ENCODE results near the gene RTN4R.

RTN4R gene

GRCh38 chr22:20240900-20241299, 27.2 kb downstream of the RTN4R start:
- Histone ChIP-seq H2AFZ (ENCODE audit: low read length) (no peak overlapping the region), H3K36me3 (ENCODE audit: insufficient read depth, low read length) (no peaks in the 10 kb centered on the region), H3K79me2 (ENCODE audit: insufficient read depth, low read length) (no peaks in the 10 kb centered on the region), H4K20me1 (ENCODE audit: insufficient read depth, low read length) (no peaks in the 10 kb centered on the region), H3K4me3 (ENCODE audit: low read depth, low read length, poor library complexity, severe bottlenecking) (no peak overlapping the region), H3K9me3 (ENCODE audit: low read length) (no peaks in the 10 kb centered on the region), H3F3A (ENCODE audit: insufficient read depth, low read length) (no peaks in the 10 kb centered on the region), H3K27me3 (ENCODE audit: insufficient read depth, low read length) (peaks cover 17% of the 10 kb centered on the region), H3K27ac (ENCODE audit: low read depth, low read length, poor library complexity, severe bottlenecking) (no peak overlapping the region), H3K9me2 (ENCODE audit: low read depth, low read length) (no peaks in the 10 kb centered on the region), H3K9ac (ENCODE audit: low read length) (no peak overlapping the region), H3K4me2 (ENCODE audit: low read length) (no peak overlapping the region), H3K4me1 (ENCODE audit: insufficient read depth, low read length, severe bottlenecking) (no peaks in the 10 kb centered on the region)
- TF ChIP-seq CTCF (IDR thresholded peaks at IDR 0.05; ENCODE audit: low read length) (no peak), EZH2 (IDR thresholded peaks at IDR 0.05; ENCODE audit: borderline replicate concordance, low read length) (no peak)

- Histone ChIP-seq H3K79me2 (ENCODE audit: insufficient read depth, low read length) (no peaks in the 10 kb centered on the region), H2AFZ (ENCODE audit: low read length) (no peak overlapping the region), H3K27me3 (ENCODE audit: insufficient read depth, low read length) (peaks cover 22% of the 10 kb centered on the region), H3K9me3 (ENCODE audit: low read length) (no peaks in the 10 kb centered on the region), H3K36me3 (ENCODE audit: insufficient read depth, low read length) (no peaks in the 10 kb centered on the region), H3K27ac (ENCODE audit: low read depth, low read length, poor library complexity, severe bottlenecking) (no peak overlapping the region), H3K4me3 (ENCODE audit: low read depth, low read length, poor library complexity, severe bottlenecking) (no peak overlapping the region), H3K9ac (ENCODE audit: low read length) (no peak overlapping the region), H3F3A (ENCODE audit: insufficient read depth, low read length) (no peaks in the 10 kb centered on the region), H3K4me2 (ENCODE audit: low read length) (no peak overlapping the region), H3K4me1 (ENCODE audit: insufficient read depth, low read length, severe bottlenecking) (no peaks in the 10 kb centered on the region), H3K9me2 (ENCODE audit: low read depth, low read length) (no peaks in the 10 kb centered on the region), H4K20me1 (ENCODE audit: insufficient read depth, low read length) (no peaks in the 10 kb centered on the region)
- TF ChIP-seq CTCF (IDR thresholded peaks at IDR 0.05; ENCODE audit: low read length) (no peak), EZH2 (IDR thresholded peaks at IDR 0.05; ENCODE audit: borderline replicate concordance, low read length) (no peak)
Measured at GRCh38 chr22:20240447-20240764, 27.7 kb downstream of the RTN4R start.

- Histone ChIP-seq H3K79me2 (ENCODE audit: insufficient read depth, low read length) (no peaks in the 10 kb centered on the region), H2AFZ (ENCODE audit: low read length) (no peak overlapping the region), H3K9me3 (ENCODE audit: low read length) (no peaks in the 10 kb centered on the region), H3K27ac (ENCODE audit: low read depth, low read length, poor library complexity, severe bottlenecking) (no peak overlapping the region), H3K9ac (ENCODE audit: low read length) (no peak overlapping the region), H3K36me3 (ENCODE audit: insufficient read depth, low read length) (no peaks in the 10 kb centered on the region), H3K4me1 (ENCODE audit: insufficient read depth, low read length, severe bottlenecking) (no peaks in the 10 kb centered on the region), H3K27me3 (ENCODE audit: insufficient read depth, low read length) (peaks cover 23% of the 10 kb centered on the region), H3K9me2 (ENCODE audit: low read depth, low read length) (no peaks in the 10 kb centered on the region), H4K20me1 (ENCODE audit: insufficient read depth, low read length) (no peaks in the 10 kb centered on the region), H3F3A (ENCODE audit: insufficient read depth, low read length) (no peaks in the 10 kb centered on the region), H3K4me3 (ENCODE audit: low read depth, low read length, poor library complexity, severe bottlenecking) (no peak overlapping the region), H3K4me2 (ENCODE audit: low read length) (no peak overlapping the region)
- TF ChIP-seq CTCF (IDR thresholded peaks at IDR 0.05; ENCODE audit: low read length) (no peak), EZH2 (IDR thresholded peaks at IDR 0.05; ENCODE audit: borderline replicate concordance, low read length) (no peak)
Measured at GRCh38 chr22:20239676-20240446, 28.3 kb downstream of the RTN4R start.
